ENCODE measurements around the gene SYT1.

The SYT1 gene

GRCh38 chr12:79408689-79409088 is 544.1 kb downstream of the SYT1 start:
- TF ChIP-seq GATA3 (IDR thresholded peaks at IDR 0.05; ENCODE audit: low read depth, low read length) (no peak), GATA2 (IDR thresholded peaks at IDR 0.05; ENCODE audit: low read depth, low read length) (no peak)

GRCh38 chr12:79409562-79409961 is 545.0 kb downstream of the SYT1 start:
- TF ChIP-seq GATA2 (IDR thresholded peaks at IDR 0.05; ENCODE audit: low read depth, low read length) (no peak), GATA3 (IDR thresholded peaks at IDR 0.05; ENCODE audit: low read depth, low read length) (no peak)

GRCh38 chr12:79411791-79412190 is 547.2 kb downstream of the SYT1 start:
- TF ChIP-seq GATA3 (IDR thresholded peaks at IDR 0.05; ENCODE audit: low read depth, low read length) = no peak
- no peak for TF ChIP-seq GATA2 (IDR thresholded peaks at IDR 0.05; ENCODE audit: low read depth, low read length)

GRCh38 chr12:79413796-79414195 is 549.2 kb downstream of the SYT1 start:
- TF ChIP-seq GATA3 (IDR thresholded peaks at IDR 0.05; ENCODE audit: low read depth, low read length) (no peak), GATA2 (IDR thresholded peaks at IDR 0.05; ENCODE audit: low read depth, low read length) (no peak)

GRCh38 chr12:79414252-79414651 is 549.7 kb downstream of the SYT1 start:
- no peak for TF ChIP-seq GATA3 (IDR thresholded peaks at IDR 0.05; ENCODE audit: low read depth, low read length)
- no peak for TF ChIP-seq GATA2 (IDR thresholded peaks at IDR 0.05; ENCODE audit: low read depth, low read length)

- TF ChIP-seq GATA3 (IDR thresholded peaks at IDR 0.05; ENCODE audit: low read depth, low read length) = no peak
- TF ChIP-seq GATA2 (IDR thresholded peaks at IDR 0.05; ENCODE audit: low read depth, low read length) = no peak
Observed at GRCh38 chr12:79415321-79415720, 550.7 kb downstream of the SYT1 start.

- TF ChIP-seq GATA3 (IDR thresholded peaks at IDR 0.05; ENCODE audit: low read depth, low read length) (no peak), GATA2 (IDR thresholded peaks at IDR 0.05; ENCODE audit: low read depth, low read length) (no peak)
Observed at GRCh38 chr12:79415746-79416435, 551.3 kb downstream of the SYT1 start.

- TF ChIP-seq GATA2 (IDR thresholded peaks at IDR 0.05; ENCODE audit: low read depth, low read length) (no peak), GATA3 (IDR thresholded peaks at IDR 0.05; ENCODE audit: low read depth, low read length) (no peak)
Observed at GRCh38 chr12:79420146-79420618, 555.6 kb downstream of the SYT1 start.

- TF ChIP-seq GATA3 (IDR thresholded peaks at IDR 0.05; ENCODE audit: low read depth, low read length) = no peak
- TF ChIP-seq GATA2 (IDR thresholded peaks at IDR 0.05; ENCODE audit: low read depth, low read length) = no peak
Observed at GRCh38 chr12:79421236-79421740, 556.7 kb downstream of the SYT1 start.

GRCh38 chr12:79422060-79422812 is 557.7 kb downstream of the SYT1 start:
- TF ChIP-seq GATA2 (IDR thresholded peaks at IDR 0.05; ENCODE audit: low read depth, low read length) = no peak
- TF ChIP-seq GATA3 (IDR thresholded peaks at IDR 0.05; ENCODE audit: low read depth, low read length) = no peak

- no peak for TF ChIP-seq GATA3 (IDR thresholded peaks at IDR 0.05; ENCODE audit: low read depth, low read length)
- TF ChIP-seq GATA2 (IDR thresholded peaks at IDR 0.05; ENCODE audit: low read depth, low read length) = no peak
Observed at GRCh38 chr12:79423560-79423959, 559.0 kb downstream of the SYT1 start.

GRCh38 chr12:79424109-79424721 is 559.6 kb downstream of the SYT1 start:
- TF ChIP-seq GATA3 (IDR thresholded peaks at IDR 0.05; ENCODE audit: low read depth, low read length) (no peak), GATA2 (IDR thresholded peaks at IDR 0.05; ENCODE audit: low read depth, low read length) (peak; percentile 67; the same call in 1 of the 2 replicates)

- TF ChIP-seq GATA3 (IDR thresholded peaks at IDR 0.05; ENCODE audit: low read depth, low read length) = no peak
- TF ChIP-seq GATA2 (IDR thresholded peaks at IDR 0.05; ENCODE audit: low read depth, low read length) = no peak
Observed at GRCh38 chr12:79426121-79426520, 561.5 kb downstream of the SYT1 start.

- no peak for TF ChIP-seq GATA3 (IDR thresholded peaks at IDR 0.05; ENCODE audit: low read depth, low read length)
- TF ChIP-seq GATA2 (IDR thresholded peaks at IDR 0.05; ENCODE audit: low read depth, low read length) = no peak
Observed at GRCh38 chr12:79433465-79434072, 569.0 kb downstream of the SYT1 start.
